Measurements from ENCODE around the gene LCE6A.

The LCE6A gene, protein sequence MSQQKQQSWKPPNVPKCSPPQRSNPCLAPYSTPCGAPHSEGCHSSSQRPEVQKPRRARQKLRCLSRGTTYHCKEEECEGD

DNA sequence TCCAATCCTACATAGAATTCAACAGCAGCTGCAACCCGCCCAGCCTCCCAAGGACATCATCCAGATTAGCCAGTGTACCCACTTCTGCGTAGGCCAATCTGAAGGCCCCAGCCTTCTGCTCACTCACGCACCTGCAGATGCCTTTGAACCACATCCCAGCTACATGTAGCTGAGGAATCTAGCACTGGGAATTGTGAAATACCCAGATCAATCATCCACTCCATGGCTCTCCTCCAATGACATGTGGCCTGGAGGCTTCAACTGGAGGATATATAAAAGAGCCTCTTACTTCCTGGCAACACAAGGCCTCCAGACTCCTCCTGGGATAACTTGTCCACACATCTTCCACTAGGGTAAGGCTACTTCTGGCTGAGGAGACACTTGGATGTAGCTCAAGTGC, at the start of gene LCE6A:
LCE6A (plus strand) TSS at position 301 of the 400 bp plus-strand sequence. CDS start 665 bp downstream, outside the sequence.
- DNase-seq (ENCODE audit: low read depth): no peak

DNA sequence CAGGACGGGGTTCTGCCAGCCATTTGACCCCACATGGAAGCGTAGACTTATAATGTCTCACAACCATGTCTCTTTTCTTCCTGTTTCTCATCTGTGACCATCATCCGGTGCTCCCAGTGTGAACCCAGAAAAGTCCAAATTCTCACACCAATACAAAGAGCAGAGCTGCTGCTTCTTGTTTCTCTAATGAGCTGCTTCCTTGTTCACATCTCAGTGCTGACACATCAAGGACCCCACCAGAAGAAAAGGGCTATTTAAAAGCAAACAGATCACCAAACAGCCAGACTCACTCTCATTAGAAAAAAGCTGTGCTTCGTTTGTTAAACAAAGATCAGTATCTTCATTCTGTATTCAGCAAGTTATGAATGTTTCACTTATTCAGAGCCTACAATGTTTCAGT, 47.0 kb upstream of the LCE6A start:
- no peak for DNase-seq (ENCODE audit: low read depth)

DNA sequence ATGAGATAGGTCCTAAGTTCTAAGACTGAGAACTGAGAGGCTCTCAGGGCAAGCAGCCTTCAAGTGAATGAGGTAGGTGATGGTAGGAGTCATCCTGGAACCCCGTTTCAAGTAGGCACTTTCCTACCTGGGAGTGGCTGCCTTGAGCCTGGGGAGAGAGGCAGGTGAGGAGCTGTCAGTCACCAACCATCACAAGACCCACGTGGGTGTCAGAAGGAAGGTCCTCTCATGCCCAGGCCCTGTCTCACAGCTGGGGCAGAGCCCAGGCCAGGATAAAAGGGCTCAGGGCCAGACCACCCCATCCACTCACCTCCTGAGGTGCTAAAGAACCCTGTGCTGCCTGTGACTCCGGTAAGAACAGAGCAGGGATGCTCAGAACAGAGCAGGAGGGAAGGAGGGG, 46.2 kb upstream of the LCE6A start, which contains the start of gene LCE1D:
LCE1D (plus strand) TSS at position 301 of the 400 bp plus-strand sequence. CDS start 1,074 bp downstream, outside the sequence.
- DNase-seq (ENCODE audit: low read depth): no peak

DNA sequence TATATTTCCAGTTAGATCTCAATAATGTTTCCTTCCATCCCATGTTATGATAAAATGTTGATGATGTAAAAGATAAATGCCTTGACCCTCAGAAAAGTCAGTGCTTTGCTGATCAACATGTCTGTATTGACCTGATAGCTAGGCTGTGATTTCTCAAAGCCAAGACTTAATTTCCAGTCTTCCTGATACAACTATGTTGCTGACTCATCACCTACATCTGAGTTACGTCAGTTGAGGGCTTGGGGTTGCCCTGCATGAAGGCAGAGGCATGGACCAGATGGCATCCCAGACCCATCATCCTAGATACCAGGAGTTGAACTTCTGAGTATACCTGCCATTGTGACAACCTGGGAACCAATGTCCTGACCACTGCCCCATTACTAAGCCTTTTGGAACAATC, 41.3 kb upstream of the LCE6A start:
- no peak for DNase-seq (ENCODE audit: low read depth)

DNA sequence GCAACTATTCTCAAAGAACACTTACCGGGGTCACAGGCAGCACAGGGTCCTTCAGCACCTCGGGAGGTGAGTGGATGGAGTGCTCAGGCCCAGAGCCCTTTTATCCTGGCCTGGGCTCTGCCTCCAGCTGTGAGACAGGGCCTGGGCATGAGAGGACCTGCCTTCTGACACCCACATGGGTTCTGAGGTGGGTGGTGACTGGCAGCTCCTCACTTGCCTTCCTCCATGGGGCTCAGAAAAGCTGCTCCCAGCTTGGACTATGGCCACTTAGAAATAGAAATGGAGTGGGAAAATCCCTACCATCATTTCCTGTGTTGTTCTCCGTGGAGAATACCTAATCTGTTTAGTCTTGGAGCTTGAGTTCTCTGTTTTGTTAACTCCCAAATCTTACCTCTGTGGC, 36.1 kb upstream of the LCE6A start, which contains the start of gene LCE1C:
LCE1C (minus strand) TSS at position 76 of the 400 bp plus-strand sequence. CDS start 1,173 bp downstream, outside the sequence.
- no peak for DNase-seq (ENCODE audit: low read depth)

DNA sequence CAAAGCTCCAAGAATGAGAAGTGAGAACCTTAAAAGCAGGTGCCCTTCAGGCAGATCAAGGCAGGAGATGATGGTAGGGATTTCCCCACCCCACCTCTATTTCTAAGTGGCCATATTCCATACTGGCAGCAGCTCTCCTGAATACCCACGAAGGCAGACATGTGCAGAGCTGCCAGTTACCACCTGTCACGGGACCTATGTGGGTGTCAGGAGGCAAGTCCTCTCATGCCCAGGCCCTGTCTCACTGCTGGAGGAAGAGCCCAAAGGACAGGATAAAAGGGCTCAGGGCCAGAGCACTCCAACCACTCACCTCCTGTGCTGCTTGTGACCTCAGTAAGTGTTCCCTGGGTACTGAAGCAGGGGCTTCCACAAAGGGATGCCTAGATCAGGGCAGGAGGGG, 31.6 kb upstream of the LCE6A start:
- no peak for DNase-seq (ENCODE audit: low read depth)

DNA sequence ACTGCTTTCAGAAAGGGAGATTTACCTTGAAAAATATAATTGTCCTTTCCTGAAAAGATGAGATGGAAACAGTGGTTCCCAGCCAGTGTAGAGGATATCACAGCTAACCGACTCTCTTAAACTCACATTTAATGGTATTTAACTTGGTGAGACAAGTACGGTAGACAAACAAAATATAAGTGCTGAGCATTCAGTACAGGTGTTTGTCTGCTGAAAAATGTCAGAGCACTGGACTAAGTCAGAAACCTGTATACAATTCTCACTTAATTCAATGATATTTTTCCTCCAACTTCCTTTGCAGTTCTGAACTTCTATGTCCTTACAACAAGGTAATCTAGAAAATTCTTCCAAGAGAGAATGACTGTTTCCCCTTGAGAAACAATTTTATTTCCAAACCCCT, 31.0 kb upstream of the LCE6A start, which contains the start of gene LCE1B:
LCE1B (plus strand) TSS at position 301 of the 400 bp plus-strand sequence. CDS start 476 bp downstream, outside the sequence.
- no peak for DNase-seq (ENCODE audit: low read depth)

DNA sequence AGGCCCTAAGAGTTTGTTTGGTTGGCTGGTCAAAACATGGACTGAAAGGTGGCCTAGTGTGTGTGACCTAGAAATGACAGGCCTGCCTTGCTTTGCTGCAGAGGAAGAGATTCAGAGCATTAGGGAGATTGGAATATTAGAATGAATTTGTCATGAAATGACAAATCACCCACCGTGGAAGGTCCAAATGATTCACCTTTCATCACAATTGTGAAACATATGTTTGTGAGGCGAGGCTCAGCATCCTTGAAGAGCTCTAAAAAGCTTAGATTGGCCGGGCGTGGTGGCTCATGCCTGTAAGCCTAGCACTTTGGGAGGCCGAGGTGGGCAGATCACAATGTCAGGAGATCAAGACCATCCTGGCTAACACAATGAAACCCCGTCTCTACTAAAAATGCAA, 25.3 kb upstream of the LCE6A start:
- DNase-seq (ENCODE audit: low read depth): no peak

DNA sequence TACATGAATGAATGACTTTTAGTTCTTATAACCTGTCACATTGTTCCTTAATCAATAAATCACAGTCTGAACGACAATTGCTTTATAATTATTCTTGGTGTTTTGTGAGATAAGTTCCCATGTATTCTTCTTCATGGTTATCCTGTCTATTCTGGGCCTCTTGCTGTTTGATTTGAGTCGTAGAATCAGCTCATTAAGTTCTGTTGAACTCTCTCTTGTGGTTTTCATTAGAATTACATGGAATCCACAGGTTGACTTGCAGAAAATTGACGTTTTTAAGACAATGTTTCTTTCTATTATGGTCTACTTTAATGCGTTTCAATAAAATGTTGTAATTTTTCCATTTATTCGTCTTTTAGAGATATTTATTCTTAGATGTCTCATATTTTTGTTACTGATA, 19.4 kb upstream of the LCE6A start:
- no peak for DNase-seq (ENCODE audit: low read depth)

DNA sequence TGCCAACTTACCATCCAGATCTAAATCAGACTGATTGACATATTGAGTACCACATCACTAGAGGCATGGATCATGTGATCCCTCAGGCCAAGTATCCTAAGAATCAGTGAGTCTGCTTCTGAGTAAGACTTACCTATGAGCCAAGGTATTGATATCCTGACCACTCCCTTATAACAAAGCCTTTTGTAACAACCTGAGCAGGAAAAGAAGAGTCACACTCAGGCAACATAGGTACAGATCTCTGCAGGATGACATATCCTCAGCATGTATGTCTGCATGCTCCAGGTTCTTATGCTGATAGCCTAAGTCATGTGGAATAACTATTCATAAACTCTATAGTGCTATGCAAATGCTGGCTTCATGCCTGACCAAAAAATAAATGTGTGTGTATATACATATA, 17.7 kb upstream of the LCE6A start:
- no peak for DNase-seq (ENCODE audit: low read depth)

DNA sequence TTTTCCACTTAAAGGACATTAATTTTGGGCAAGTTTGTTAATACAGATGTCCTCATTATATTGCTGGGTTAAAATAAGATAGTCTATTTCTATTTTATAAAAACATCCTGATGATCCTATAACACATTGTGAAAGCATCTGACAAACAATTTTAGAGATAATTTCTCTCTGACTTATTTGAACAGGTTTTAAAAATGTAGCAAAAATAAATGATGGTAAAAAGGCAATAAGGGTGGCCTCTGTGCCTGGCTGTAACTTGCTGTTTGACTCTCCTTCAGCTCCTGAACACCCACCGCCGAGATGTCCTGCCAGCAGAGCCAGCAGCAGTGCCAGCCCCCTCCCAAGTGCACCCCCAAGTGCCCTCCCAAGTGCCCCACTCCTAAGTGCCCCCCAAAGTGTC, 15.5 kb upstream of the LCE6A start, which contains the start of gene LCE1A:
LCE1A (plus strand) TSS at position 301 of the 400 bp plus-strand sequence; CDS start at position 301, 0 bp downstream.
- DNase-seq (ENCODE audit: low read depth): no peak

DNA sequence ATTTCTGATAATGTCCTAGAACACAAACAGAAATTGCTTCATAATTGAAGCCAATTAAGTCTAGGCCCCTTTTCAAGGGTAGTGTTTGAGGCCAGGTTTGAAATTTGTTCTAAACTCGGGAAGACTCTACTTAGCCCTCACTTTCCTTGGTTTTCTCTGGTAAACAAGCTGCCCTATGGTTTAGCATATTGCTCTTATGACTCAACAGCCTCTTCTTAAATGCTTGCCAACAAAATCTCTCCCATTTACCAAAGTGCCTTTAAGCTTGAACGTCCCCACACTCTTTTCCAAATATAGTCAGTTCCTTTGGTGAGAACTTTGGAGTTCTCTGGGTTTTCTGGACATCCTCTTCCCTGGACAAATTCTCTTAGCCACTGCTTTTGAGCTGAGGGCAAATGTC, 5.8 kb upstream of the LCE6A start:
- no peak for DNase-seq (ENCODE audit: low read depth)

DNA sequence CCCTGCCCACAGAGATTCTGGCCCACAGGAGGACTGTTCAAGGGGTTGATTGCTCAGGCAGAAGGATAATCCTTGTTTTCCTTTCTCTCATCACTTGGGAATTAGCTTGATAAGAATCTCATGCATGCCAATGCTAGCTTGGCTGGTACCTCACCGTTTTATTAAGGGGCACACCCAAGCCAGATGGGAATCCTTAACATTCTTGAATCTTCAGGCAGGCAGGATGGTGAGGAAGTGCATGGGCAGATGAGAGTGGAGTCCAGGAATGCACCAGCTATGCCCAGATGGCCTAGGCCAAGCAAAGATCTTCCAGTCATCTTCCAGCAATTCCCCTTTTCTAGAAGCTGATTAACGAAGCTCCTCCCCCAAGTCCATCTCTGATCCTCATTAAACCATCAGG, 13.0 kb downstream of the LCE6A start:
- peak; percentile 86 for DNase-seq (ENCODE audit: low read depth)

DNA sequence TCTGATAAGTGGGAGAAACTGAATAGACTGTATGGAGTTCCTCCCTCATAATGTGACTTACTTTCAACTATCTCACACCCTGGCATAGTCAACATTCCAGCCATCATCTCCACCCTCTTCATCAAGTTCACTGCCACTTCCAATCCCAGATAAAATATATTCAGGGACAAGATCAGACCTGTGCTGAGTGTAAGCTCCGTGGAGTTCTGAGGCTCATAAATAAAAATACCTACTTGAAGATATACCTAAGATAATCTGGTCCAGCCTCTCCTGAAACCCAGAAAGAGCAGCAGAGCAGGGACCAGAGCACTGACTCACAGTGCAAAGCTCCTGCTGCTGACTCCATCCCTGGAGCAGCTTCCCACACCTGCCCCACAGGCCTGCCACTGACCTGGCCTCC, 15.4 kb downstream of the LCE6A start:
- no peak for DNase-seq (ENCODE audit: low read depth)

DNA sequence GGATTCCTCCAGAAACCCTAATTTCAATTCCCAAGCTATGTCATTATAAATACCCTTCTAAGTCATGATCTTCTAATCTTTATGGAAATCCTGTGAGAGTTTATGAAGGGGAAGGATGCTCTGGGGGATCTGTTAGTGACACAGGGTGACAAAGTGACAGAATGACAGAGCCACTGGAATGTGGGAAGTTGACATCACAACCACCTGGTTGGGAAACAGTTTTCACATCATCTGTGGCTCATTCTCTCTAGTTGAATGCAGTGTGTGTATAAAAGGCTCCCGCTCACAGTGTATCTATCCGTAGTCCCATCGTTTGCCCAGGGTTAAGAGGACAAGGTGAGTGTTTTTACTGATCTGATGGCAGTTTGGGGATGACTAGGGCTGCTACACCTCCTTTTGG, 17.0 kb downstream of the LCE6A start, which contains the start of gene LCE7A:
LCE7A (plus strand) TSS at position 301 of the 400 bp plus-strand sequence. CDS start 702 bp downstream, outside the sequence.
- DNase-seq (ENCODE audit: low read depth): no peak

DNA sequence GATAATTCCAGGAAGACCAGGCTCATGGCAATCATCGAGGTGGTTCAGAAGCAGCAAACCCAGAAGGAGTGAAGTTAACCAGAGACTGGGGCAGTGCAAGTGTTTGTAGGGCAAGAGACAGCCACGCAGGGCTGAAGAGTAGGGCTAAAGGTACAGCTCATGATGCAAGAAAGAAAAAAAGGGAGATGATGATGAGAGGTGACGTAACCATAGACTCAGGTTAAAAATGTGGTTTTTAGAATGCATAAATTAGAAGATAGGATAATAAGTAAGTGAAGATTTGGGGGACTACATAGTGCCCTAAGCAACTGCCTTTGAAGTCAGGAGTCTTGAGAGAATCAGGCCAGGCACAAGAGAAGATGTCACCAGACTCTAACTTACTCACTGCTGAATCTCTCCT, 17.5 kb downstream of the LCE6A start:
- DNase-seq (ENCODE audit: low read depth): no peak

DNA sequence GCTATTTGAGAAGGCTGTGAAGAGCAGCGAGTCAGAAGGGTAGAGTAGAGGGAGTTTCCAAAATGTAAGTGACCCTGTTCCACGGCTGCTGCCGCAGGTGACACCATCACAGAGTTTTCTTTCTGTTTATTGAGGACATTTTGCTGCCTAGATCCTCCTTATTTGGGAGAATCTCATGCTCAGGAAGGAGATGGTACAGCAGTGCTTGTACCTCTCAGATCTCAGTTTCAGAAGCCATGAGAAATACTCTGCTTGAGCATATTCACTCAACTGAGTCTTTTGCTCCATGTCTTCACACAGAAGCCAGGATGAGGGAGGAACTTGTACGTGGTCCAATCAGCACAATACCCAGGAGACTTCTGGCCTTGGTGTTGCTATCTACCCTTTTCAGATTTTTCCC, 18.7 kb downstream of the LCE6A start:
- no peak for DNase-seq (ENCODE audit: low read depth)

DNA sequence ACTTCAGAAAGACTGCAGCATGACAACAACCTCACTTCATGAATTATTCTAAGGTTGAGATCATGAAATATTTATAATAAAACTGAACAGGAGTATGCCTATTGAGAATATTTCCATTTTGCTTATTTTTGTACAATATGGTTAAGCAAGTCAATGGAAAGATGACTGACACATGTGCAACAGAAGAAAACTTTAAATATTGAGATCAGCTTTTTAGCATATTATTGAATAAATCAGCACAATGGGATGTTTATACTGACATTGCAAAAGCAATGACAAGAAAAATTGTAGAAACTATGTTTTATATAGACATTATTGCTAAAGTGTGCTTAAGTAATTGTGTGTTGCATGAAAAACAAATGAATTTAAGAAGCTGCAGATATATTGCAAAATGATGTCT, 21.8 kb downstream of the LCE6A start:
- DNase-seq (ENCODE audit: low read depth): no peak

DNA sequence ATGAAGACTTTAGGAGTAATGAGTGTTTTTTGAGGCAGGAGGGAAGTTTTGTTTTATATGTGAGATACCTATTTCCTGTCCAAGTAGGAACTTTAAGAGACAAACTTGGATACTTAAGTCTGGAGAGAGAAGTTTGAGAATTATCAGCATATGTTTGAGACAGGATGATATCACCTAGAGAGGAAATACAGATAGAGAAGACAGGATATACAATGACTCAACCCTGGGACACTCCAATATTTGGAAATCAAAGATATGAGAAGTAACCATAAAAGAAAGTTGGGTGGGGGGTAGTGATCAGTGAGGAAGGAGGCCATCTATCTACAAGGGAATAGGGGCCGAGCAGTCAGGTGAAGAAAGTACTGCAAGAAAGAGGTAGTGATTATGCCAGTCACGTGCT, 23.7 kb downstream of the LCE6A start:
- DNase-seq (ENCODE audit: low read depth): no peak

DNA sequence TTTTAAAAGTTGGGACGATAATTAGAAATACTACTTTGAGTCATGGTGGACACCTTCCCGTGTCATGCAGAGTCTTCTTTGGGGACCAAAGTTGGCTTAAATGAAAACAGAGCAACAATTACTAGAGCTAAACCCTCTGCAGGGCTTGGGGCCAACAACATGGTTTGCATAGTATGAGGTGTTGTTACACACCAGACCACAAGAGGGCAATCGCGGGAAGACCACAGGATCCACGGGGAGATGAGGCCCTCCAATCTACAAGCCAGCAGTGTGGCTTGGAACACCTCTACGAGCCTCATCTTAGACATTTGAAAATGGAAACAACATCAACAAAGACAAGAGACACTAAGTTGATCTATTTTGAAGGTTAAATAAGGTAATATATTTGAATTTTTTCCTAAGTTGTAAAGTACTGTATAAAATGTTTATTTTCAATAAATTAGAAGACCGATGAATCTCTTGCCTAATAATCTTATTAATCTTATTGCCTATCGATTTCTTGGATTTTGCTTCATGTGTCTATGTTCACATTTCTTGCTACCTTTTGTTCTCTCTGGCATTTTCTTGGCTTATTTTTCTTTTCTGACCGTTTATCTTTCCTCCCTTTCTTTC, 27.3 kb downstream of the LCE6A start:
- peak; percentile 64 for DNase-seq (ENCODE audit: low read depth)

DNA sequence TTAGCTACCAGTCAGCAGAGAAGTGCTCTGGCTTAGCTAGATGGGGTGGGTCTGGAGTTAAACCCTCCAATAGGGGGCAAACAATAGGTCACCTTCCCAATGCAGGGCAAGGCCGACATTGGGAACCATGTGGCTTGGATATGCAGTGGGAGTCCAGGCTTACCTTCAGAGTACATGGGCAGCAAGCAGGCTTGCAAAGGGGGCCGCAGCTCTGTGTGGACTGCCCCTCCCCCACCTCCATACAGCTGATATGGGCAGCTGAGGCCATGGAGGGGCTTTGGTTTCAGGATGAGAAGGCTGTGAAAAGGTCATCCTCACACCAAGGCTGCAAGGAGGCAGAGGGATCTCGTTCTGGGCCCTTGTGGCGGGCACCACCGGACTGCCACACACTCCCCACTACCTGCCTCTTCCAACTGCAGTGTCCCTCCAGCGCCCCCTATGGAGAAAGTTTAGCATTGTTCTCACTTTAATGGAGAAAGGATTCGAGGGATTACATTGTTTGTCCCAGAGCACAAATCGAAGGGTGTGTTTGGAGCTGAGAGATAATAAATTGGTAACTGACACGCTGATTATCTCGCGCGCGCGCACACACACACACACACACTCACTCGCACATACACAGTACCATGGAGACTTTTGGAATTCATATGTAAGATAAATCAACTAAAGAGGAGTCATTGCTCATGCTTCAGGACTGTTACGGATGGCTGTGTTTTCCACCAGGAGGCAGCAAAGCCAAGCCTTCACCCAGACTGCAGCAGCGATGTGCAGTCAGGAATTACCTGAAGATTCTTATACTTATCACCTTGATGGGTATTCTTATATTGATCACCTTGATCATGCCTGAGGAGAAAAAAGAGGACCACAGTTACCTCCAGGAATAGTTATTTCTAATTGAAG, 28.4 kb downstream of the LCE6A start:
- no peak for DNase-seq (ENCODE audit: low read depth)

DNA sequence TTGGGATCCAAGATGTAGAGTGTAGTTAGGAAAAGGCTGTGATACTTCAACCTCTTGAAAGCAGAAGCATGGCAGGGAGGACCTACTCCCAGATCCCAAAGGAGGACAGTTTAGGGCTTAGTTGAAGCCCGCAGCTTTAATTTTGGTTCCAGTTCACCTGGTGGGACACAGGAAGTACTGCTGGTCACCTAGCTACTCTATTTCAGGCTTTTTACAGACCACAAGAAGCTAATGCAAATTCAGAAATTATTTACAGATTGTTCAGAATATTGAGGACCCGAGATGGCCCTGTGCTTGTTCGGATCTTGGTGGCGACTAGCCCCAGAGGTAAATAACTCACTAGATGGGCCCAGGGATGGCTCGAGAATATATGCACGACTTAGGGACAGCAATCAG, 29.1 kb downstream of the LCE6A start:
- no peak for DNase-seq (ENCODE audit: low read depth)

DNA sequence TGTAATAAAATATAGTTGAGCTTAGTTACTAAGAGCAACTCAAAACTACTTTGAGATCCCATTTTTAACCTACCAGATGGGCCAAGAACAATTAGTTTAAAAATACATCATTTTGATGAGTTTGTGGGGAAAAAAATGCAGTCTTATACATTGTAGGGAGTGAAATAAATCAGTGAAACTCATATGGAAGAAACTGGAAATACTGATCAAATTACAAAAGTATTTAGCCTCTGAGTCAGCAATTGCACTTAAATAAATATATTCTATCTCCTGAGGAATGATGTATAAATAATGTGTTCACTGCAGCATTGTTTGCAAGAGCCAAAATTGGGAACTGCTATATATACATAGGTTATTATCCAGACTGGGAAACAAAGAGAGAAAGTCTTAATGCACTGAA, 30.8 kb downstream of the LCE6A start:
- no peak for DNase-seq (ENCODE audit: low read depth)
